ENCODE measurements around the gene SKA3. TPM values are rescaled to one million over a fixed set of nuclear protein-coding genes. Genes with fewer than 3 reads are reported as not detected.
"Not testable (repeated sequence)": the region's sequence is repeated elsewhere in the genome, so short reads cannot be mapped to it uniquely, and the experiment has no call there.

SKA3 gene
- total and polyA plus RNA-seq, 2 donors from 2014 or later: 0.47 to 1.9 TPM

DNA sequence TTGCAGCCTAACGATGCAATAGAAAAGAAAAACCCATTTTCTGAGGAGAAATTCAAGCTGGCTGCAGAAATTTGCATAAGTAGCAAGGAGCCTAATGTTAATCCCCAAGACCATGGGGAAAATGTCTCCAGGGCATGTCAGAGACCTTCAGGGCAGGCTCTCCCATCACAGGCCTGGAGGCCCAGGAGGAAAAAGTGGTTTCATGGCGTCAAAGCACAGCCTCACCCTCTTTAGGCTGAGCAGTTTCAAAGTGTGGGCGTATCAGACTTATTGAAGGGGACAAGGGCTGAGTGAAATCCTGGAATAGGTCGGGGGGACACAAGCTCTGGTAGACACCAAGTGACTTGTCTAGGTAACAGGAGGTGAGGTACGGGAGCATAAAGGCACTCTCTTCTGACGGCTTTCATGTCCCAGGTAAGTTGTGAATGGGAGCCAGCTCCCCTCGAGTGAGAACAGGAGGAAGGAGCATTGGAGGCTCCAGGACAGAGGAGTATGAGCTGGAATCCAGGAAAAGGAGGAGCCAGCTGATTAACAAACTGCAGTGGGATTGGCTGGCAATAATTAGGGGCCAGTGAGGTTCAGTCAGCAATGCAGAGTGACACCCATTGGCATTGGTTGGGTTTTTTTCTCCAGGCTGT is 35.9 kb upstream of the SKA3 start:
- H3K4me1 ChIP-seq (ENCODE audit: control insufficient read depth in 2 of 3, insufficient read depth in 2 of 3, low read depth in 1 of 3, low read length in 3 of 3): no peaks in the 10 kb centered on the region
- intact Hi-C loops (cut with DNase I): no loop called here
- no peak overlapping the region for H3K27ac ChIP-seq (ENCODE audit: low read depth in 2 of 2, low read length in 2 of 2)
- DNase-seq (no peak), FAIRE-seq (no peak)
- H3K36me3 ChIP-seq (ENCODE audit: control insufficient read depth in 2 of 3, insufficient read depth in 3 of 3, low read length in 3 of 3): no peaks in the 10 kb centered on the region
- no peaks in the 10 kb centered on the region for H3K9me3 ChIP-seq (ENCODE audit: control insufficient read depth in 2 of 3, insufficient read depth in 1 of 3, low read length in 3 of 3)
- no peak overlapping the region for H3K9ac ChIP-seq (ENCODE audit: low read length in 3 of 3)
- H3K4me3 ChIP-seq (ENCODE audit: low read length in 3 of 3): no peak overlapping the region
- H3K27me3 ChIP-seq (ENCODE audit: control insufficient read depth, insufficient read depth, low read length): no peaks in the 10 kb centered on the region
- TF ChIP-seq, protein P1, sequence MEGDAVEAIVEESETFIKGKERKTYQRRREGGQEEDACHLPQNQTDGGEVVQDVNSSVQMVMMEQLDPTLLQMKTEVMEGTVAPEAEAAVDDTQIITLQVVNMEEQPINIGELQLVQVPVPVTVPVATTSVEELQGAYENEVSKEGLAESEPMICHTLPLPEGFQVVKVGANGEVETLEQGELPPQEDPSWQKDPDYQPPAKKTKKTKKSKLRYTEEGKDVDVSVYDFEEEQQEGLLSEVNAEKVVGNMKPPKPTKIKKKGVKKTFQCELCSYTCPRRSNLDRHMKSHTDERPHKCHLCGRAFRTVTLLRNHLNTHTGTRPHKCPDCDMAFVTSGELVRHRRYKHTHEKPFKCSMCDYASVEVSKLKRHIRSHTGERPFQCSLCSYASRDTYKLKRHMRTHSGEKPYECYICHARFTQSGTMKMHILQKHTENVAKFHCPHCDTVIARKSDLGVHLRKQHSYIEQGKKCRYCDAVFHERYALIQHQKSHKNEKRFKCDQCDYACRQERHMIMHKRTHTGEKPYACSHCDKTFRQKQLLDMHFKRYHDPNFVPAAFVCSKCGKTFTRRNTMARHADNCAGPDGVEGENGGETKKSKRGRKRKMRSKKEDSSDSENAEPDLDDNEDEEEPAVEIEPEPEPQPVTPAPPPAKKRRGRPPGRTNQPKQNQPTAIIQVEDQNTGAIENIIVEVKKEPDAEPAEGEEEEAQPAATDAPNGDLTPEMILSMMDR (IDR thresholded peaks at IDR 0.05; ENCODE audit: borderline replicate concordance, extremely low read depth, insufficient read depth): no peak

DNA sequence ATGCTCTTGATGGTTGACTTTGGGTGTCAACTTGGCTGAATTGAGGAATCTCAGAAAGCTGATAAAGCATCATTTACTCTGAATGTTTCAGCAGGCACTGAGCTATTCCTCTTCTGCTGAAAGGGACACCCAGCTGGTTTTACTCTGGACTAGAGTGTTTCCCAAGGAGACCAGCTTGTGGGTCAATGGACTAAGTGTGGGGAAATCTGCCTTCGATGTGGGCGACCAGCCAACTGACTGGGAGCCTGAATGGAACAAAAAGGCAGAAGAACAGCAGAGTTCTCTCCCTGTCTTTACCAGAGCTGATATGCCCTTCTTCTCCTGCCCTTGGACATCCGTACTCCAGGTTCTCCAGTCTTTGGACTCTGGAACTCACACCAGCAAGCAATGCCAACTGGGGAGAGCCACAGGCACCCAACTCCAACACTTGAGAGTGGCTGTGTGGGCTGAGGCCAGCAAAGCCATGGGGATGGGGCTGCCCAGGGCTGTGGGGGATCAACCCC is 32.4 kb upstream of the SKA3 start:
- FAIRE-seq (no peak), DNase-seq (no peak)
- H3K27ac ChIP-seq (ENCODE audit: low read depth in 2 of 2, low read length in 2 of 2): no peak overlapping the region
- no peaks in the 10 kb centered on the region for H3K9me3 ChIP-seq (ENCODE audit: control insufficient read depth in 2 of 3, insufficient read depth in 1 of 3, low read length in 3 of 3)
- intact Hi-C loops (cut with DNase I): no loop called here
- no peaks in the 10 kb centered on the region for H3K36me3 ChIP-seq (ENCODE audit: control insufficient read depth in 2 of 3, insufficient read depth in 3 of 3, low read length in 3 of 3)
- H3K4me1 ChIP-seq (ENCODE audit: control insufficient read depth in 2 of 3, insufficient read depth in 2 of 3, low read depth in 1 of 3, low read length in 3 of 3): no peaks in the 10 kb centered on the region
- no peaks in the 10 kb centered on the region for H3K27me3 ChIP-seq (ENCODE audit: control insufficient read depth, insufficient read depth, low read length)
- no peak overlapping the region for H3K4me3 ChIP-seq (ENCODE audit: low read length in 3 of 3)
- H3K9ac ChIP-seq (ENCODE audit: low read length in 3 of 3): no peak overlapping the region
- TF ChIP-seq, protein P1 (IDR thresholded peaks at IDR 0.05; ENCODE audit: borderline replicate concordance, extremely low read depth, insufficient read depth): no peak

DNA sequence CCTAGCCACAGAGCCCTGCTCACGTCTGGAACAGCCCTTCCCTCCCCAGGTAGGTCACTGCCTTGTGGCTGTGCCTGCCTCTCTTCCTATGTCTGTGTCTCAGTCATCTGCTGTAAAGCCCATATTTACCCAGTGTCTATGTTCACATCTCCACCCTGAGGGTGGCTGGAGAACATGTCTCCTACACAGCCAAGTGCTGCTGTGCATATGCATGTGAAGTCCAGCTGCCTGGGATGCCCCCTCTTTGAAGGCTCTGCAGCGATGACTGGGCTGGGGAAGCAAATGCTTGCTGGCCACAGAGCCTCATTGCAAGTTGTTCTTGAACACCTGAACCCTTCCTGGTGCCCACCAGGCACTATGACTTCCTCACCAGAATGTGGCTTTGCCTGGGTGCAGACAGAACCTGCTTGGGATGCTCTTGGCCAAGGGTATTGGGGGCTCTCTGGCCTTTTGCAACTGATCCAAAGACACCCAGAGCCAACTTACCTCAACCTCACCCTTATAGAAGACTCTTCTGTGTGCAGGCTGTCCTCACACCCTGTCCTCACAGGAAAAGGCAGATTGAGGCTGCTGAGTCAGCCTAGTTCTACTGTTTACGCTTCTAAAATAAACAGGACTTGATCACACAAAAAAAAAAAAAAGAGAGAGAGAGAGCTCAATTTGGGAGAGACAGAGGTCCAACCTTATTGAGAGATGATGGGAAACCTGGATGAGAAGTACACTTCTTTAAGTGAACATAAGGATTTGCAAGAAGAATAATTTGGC is 26.6 kb upstream of the SKA3 start:
- no peak for FAIRE-seq
- TF ChIP-seq, protein P1 (IDR thresholded peaks at IDR 0.05; ENCODE audit: borderline replicate concordance, extremely low read depth, insufficient read depth): no peak
- intact Hi-C loops (cut with DNase I): no loop called here
- Histone ChIP-seq H3K4me3 (ENCODE audit: low read length in 3 of 3) (no peak overlapping the region), H3K27ac (ENCODE audit: low read depth in 2 of 2, low read length in 2 of 2) (no peak overlapping the region), H3K27me3 (ENCODE audit: control insufficient read depth, insufficient read depth, low read length) (no peaks in the 10 kb centered on the region), H3K9ac (ENCODE audit: low read length in 3 of 3) (no peak overlapping the region), H3K4me1 (ENCODE audit: control insufficient read depth in 2 of 3, insufficient read depth in 2 of 3, low read depth in 1 of 3, low read length in 3 of 3) (no peaks in the 10 kb centered on the region), H3K36me3 (ENCODE audit: control insufficient read depth in 2 of 3, insufficient read depth in 3 of 3, low read length in 3 of 3) (no peaks in the 10 kb centered on the region), H3K9me3 (ENCODE audit: control insufficient read depth in 2 of 3, insufficient read depth in 1 of 3, low read length in 3 of 3) (no peaks in the 10 kb centered on the region)
- no peak for DNase-seq

DNA sequence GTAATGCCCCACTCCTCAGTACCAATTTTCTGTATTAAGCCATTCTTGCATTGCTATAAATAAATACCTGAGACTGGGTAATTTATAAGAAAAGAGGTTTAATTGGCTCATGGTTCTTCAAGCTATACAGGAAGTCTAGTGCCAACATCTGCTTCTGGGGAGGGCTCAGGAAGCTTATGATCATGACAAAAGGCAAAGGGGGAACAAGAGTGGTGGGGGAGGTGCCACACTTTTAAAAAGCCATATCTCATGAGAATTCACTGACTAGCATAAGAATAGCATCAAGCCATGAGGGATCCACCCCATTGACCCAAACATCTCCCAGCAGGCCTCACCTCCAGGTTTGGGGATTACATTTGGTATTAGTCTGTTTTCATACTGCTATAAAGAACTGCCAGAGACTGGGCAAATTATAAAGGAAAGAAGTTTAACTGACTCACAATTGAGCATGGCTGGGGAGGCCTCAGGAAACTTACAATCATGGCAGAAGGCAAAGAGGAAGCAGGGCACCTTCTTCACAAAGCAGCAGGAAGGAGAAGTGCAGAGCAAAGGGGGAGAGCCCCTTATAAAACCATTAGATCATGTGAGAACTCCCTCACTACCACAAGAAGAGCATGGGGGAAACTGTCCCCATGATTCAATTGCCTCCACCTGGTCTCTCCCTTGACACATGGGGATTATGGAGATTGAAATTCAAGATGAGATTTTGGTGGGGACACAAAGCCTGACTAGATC is 25.3 kb upstream of the SKA3 start:
- FAIRE-seq; H3K4me1 ChIP-seq (ENCODE audit: control insufficient read depth in 2 of 3, insufficient read depth in 2 of 3, low read depth in 1 of 3, low read length in 3 of 3); H3K4me3 ChIP-seq (ENCODE audit: low read length in 3 of 3); DNase-seq; H3K27me3 ChIP-seq (ENCODE audit: control insufficient read depth, insufficient read depth, low read length); H3K36me3 ChIP-seq (ENCODE audit: control insufficient read depth in 2 of 3, insufficient read depth in 3 of 3, low read length in 3 of 3); H3K9ac ChIP-seq (ENCODE audit: low read length in 3 of 3); intact Hi-C loops (cut with DNase I); H3K9me3 ChIP-seq (ENCODE audit: control insufficient read depth in 2 of 3, insufficient read depth in 1 of 3, low read length in 3 of 3); H3K27ac ChIP-seq (ENCODE audit: low read depth in 2 of 2, low read length in 2 of 2): not testable (repeated sequence)

DNA sequence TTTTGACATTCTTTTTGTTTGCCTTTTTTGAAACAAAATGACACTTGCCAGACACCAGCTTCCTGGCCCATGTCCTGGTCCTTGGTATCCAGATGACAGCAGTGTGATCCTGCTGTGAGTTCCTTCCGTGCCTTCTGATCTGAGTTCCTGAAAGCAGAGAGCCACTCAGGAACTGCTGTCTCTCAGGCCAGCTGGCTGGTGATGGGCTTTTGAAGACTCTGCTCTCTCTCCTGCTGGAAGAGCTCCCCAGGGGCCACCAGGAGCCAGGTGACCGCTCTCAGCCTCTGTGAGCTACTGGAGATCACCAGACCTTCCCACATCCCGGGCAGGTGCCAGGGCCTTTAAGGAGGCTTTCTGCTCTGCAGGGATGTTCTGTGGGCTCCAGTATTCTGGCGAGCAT is 22.0 kb upstream of the SKA3 start:
- H3K9me3 ChIP-seq (ENCODE audit: control insufficient read depth in 2 of 3, insufficient read depth in 1 of 3, low read length in 3 of 3); H3K9ac ChIP-seq (ENCODE audit: low read length in 3 of 3); DNase-seq; H3K36me3 ChIP-seq (ENCODE audit: control insufficient read depth in 2 of 3, insufficient read depth in 3 of 3, low read length in 3 of 3); H3K4me3 ChIP-seq (ENCODE audit: low read length in 3 of 3); H3K27ac ChIP-seq (ENCODE audit: low read depth in 2 of 2, low read length in 2 of 2); intact Hi-C loops (cut with DNase I); H3K27me3 ChIP-seq (ENCODE audit: control insufficient read depth, insufficient read depth, low read length); FAIRE-seq; H3K4me1 ChIP-seq (ENCODE audit: control insufficient read depth in 2 of 3, insufficient read depth in 2 of 3, low read depth in 1 of 3, low read length in 3 of 3): not testable (repeated sequence)
